ENCODE data around the gene VRK1. TPM values are rescaled to one million over a fixed set of nuclear protein-coding genes. Genes with fewer than 3 reads are reported as not detected.
A peak's percentile ranks its signal among the peaks of the same experiment; 100 is the strongest.

VRK1 gene
- total and polyA plus RNA-seq, 2 experiments from 2014 or later: 16.2 to 22.8 TPM

GRCh38 chr14:96821501-96821900 is 24.3 kb downstream of the VRK1 start:
- Histone ChIP-seq H3K27me3 (no peaks in the 10 kb centered on the region), H3K4me3 (no peak overlapping the region), H3K9me3 (ENCODE audit: low read depth) (no peaks in the 10 kb centered on the region), H3K36me3 (no peaks in the 10 kb centered on the region), H3K27ac (no peak overlapping the region), H3K4me1 (ENCODE audit: low read depth) (peaks cover 20% of the 10 kb centered on the region)
- TF ChIP-seq CTCF (IDR thresholded peaks at IDR 0.05; ENCODE audit: low read depth, low read length): no peak
- DNase-seq (ENCODE audit: low read depth in 1 of 2, low spot score in 1 of 2): no peak

- Histone ChIP-seq H3K36me3 (no peaks in the 10 kb centered on the region), H3K4me1 (ENCODE audit: low read depth) (peaks cover 3% of the 10 kb centered on the region), H3K27me3 (no peaks in the 10 kb centered on the region), H3K9me3 (ENCODE audit: low read depth) (no peaks in the 10 kb centered on the region), H3K4me3 (no peak overlapping the region), H3K27ac (no peak overlapping the region)
- DNase-seq (ENCODE audit: low read depth in 1 of 2, low spot score in 1 of 2): no peak
- no peak for TF ChIP-seq CTCF (IDR thresholded peaks at IDR 0.05; ENCODE audit: low read depth, low read length)
Observed at GRCh38 chr14:96823652-96824051, 26.5 kb downstream of the VRK1 start.

GRCh38 chr14:96824283-96824682 is 27.1 kb downstream of the VRK1 start:
- peak in 1 of 2 donors; percentile 69 for DNase-seq (ENCODE audit: low read depth in 1 of 2, low spot score in 1 of 2)
- Histone ChIP-seq H3K27me3 (no peaks in the 10 kb centered on the region), H3K9me3 (ENCODE audit: low read depth) (no peaks in the 10 kb centered on the region), H3K27ac (no peak overlapping the region), H3K36me3 (no peaks in the 10 kb centered on the region), H3K4me1 (ENCODE audit: low read depth) (no peaks in the 10 kb centered on the region), H3K4me3 (no peak overlapping the region)
- TF ChIP-seq CTCF (IDR thresholded peaks at IDR 0.05; ENCODE audit: low read depth, low read length): no peak

DNA sequence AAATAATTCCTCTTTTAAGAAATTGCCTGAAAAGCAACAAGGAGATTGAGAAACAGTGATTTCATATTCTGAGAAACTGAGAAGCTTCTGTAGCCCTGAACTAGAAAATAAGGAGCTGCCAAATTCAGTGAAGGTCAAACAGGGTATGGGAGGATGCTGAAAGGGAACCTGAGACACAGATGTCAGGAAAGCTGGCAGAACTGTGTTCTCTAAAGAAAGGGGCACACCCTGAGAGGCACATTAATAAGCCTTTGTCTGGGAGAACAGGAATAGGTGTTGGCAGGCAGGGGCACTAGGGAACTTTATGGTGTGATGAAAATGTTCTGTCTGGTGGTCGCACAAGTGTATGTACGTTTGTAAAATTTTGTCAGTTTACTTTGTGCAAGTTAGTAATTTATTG is 29.6 kb downstream of the VRK1 start:
- DNase-seq (ENCODE audit: low read depth in 1 of 2, low spot score in 1 of 2): no peak
- Histone ChIP-seq H3K9me3 (ENCODE audit: low read depth) (no peaks in the 10 kb centered on the region), H3K4me3 (no peak overlapping the region), H3K27ac (no peak overlapping the region), H3K4me1 (ENCODE audit: low read depth) (peaks cover 12% of the 10 kb centered on the region), H3K36me3 (no peaks in the 10 kb centered on the region), H3K27me3 (no peaks in the 10 kb centered on the region)
- TF ChIP-seq CTCF (IDR thresholded peaks at IDR 0.05; ENCODE audit: low read depth, low read length): no peak

GRCh38 chr14:96827290-96827689 is 30.1 kb downstream of the VRK1 start:
- Histone ChIP-seq H3K36me3 (no peaks in the 10 kb centered on the region), H3K4me3 (no peak overlapping the region), H3K9me3 (ENCODE audit: low read depth) (no peaks in the 10 kb centered on the region), H3K27ac (no peak overlapping the region), H3K4me1 (ENCODE audit: low read depth) (peaks cover 12% of the 10 kb centered on the region), H3K27me3 (no peaks in the 10 kb centered on the region)
- no peak for DNase-seq (ENCODE audit: low read depth in 1 of 2, low spot score in 1 of 2)
- TF ChIP-seq CTCF (IDR thresholded peaks at IDR 0.05; ENCODE audit: low read depth, low read length): no peak

DNA sequence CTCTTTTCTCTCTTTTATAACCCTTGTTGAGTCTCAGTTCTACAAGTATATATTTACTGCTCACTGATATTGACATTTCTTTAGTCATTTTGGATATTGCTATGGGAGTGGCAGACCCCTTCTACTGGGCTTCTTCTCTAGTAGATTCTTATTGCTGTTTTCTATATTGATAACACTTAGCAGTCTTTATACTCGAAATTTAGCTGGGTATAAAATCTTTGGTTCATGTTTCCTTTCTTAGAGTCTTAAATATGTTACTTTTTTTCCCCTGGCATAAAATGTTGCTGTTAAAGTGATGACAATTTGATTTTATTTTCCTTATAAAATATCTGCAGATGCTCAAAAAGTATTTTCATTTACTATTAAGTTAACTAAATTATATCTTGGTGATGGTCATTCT is 32.6 kb downstream of the VRK1 start:
- Histone ChIP-seq H3K27ac (no peak overlapping the region), H3K4me1 (ENCODE audit: low read depth) (peaks cover 12% of the 10 kb centered on the region), H3K27me3 (no peaks in the 10 kb centered on the region), H3K9me3 (ENCODE audit: low read depth) (no peaks in the 10 kb centered on the region), H3K4me3 (no peak overlapping the region), H3K36me3 (no peaks in the 10 kb centered on the region)
- no peak for TF ChIP-seq CTCF (IDR thresholded peaks at IDR 0.05; ENCODE audit: low read depth, low read length)
- DNase-seq (ENCODE audit: low read depth in 1 of 2, low spot score in 1 of 2): no peak

Data from cardiac muscle cell (in vitro differentiated cells and primary cell).